HG02623 (cell line): ENCODE results near the gene MYL4.

ENCODE experiments used
- ATAC-seq: cut with Tn5 transposase; IDR thresholded peaks from one replicate; pipeline ENCODE4 v1.9.1; 2021; ENCODE audit warnings: moderate library complexity; ENCODE audit not compliant: unreplicated experiment

MYL4 gene

GRCh38 chr17:47239619-47239966, 30.4 kb downstream of the MYL4 start:
- no peak for ATAC-seq

DNA sequence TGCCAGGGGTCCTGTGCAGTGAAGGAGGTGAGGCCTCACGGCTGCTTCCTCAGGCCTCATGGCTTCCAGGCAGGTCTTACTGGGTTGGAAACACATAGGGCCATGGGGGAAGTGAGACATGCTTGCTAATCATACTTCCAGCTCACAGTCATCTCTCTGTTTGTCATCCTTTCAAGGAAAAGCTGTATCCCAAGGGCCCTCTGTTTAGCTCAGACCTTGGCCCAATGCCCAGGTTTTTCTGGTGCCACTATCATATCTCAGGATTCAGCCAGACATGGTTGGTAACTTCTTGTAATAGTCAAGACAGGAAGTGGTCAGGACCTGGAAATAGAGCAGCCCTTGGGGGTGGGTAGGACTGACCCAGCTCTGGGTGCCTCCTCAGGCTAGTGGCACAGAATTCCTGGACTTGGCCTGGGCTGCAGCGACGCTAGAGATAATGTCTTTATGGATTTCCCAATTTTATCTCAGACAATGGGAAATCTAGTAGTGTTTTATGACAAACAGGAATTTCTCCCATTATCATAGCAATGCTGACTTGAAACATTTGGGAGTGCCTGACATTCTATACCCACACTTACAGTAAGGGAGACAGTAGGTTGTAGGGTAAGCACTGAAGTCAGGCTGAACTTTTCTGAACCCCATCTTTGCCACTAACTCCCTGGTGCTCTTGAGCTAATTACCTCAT, 31.0 kb downstream of the MYL4 start:
- no peak for ATAC-seq

GRCh38 chr17:47240806-47241205, 31.7 kb downstream of the MYL4 start:
- ATAC-seq, result no peak

- no peak for ATAC-seq
These were observed 33.5 kb downstream of the MYL4 start for GRCh38 chr17:47242648-47243047.

- ATAC-seq, result no peak
These were observed 34.8 kb downstream of the MYL4 start for GRCh38 chr17:47243737-47244598.

GRCh38 chr17:47244697-47245096, 35.5 kb downstream of the MYL4 start:
- no peak for ATAC-seq

DNA sequence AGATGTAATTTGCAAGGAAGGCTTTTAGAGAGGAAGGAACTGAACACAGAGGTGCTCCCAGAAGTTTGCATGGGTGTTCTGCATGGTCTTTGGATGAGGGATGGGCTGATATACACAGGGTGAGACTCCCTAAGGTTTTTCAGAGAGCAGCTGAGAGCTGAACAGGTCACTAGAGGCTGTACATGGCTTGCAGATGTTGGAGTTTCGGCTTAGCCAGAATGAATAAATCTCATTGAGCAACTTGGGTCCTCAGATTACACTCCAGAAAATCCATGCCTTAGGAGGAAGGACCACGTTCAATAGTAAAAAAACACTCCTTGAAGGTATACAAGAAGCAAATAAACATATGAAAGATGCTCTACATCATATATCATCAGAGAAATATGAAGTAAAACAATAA, 37.0 kb downstream of the MYL4 start:
- no peak for ATAC-seq

DNA sequence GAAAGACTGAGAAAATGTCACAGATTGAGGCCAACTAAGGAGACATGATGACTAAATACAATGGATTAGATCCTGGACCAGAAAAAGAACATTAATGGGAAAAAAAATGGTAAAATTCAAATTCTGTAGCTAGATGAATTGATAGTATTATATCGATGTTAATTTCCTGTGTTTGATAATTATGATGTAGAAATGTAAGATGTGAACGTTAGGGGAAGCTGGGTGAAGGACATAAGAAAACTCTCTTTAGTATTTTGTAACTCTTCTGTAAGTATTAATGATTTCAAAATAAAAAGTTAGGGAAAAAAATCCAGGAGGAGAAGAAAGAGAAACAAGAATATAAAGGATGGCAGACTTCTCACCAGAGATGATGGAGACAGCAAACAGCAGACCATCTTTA, 41.7 kb downstream of the MYL4 start:
- no peak for ATAC-seq

DNA sequence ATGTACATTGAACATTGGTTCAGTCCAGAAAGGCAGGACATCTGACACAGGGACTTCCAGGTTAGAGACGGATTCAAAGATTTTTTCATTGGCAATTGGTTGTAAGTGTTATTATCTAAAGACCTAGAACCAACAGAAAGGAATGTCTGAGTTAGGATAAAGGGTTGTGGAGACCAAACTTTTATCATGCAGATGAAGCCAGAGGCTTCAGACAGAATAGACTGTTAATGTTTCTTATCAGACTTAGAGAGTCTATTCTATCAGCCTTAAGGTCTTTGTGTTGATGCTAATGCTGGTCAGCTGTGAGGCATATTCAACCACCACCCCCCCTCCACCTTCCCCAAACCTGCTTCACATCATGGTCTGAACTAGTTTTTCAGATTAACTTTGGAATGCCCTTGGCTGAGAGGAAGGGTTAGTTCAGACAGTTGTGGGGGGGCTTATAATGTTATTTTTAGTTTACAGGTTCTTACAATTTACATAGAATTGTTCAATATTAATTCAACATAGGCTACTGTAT, 42.3 kb downstream of the MYL4 start:
- no peak for ATAC-seq

- ATAC-seq, result no peak
These were observed 43.1 kb downstream of the MYL4 start for GRCh38 chr17:47252209-47252608.

DNA sequence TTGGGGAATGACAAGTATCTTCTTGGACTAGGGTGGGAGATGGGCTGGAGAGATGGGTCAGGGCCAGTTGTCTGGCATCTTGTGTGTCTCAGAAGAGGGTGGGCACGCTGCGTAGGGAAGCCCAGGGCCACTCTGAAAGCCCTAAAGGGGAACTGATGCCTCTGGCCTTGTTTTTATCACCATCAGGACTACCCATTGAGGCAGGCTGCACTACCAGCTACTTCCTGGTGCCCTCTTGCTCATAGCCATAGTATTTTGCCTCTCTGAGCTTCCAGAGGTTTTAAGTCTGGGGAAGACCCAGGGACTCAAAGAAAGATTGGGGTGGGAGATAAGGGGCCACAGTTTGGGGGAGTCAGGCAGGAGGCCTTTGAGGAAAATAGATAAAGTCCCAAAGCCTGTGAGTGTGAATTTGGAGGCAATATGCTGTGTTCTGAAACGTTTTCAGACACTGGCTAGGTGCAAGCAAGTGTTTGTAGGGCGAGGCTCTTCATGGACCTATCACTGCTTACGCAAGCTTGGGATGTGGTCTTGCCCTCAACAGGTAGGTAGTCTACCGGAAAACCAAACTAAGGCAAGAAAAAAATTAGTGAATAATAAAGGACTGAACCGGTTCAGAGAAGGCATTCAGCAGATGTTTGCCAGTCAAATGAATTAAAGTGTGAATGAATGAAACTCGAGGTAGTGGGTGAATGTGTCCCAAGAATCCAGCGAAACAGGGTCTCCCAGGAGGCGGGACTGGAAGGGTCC, 43.8 kb downstream of the MYL4 start:
- ATAC-seq, result no peak

DNA sequence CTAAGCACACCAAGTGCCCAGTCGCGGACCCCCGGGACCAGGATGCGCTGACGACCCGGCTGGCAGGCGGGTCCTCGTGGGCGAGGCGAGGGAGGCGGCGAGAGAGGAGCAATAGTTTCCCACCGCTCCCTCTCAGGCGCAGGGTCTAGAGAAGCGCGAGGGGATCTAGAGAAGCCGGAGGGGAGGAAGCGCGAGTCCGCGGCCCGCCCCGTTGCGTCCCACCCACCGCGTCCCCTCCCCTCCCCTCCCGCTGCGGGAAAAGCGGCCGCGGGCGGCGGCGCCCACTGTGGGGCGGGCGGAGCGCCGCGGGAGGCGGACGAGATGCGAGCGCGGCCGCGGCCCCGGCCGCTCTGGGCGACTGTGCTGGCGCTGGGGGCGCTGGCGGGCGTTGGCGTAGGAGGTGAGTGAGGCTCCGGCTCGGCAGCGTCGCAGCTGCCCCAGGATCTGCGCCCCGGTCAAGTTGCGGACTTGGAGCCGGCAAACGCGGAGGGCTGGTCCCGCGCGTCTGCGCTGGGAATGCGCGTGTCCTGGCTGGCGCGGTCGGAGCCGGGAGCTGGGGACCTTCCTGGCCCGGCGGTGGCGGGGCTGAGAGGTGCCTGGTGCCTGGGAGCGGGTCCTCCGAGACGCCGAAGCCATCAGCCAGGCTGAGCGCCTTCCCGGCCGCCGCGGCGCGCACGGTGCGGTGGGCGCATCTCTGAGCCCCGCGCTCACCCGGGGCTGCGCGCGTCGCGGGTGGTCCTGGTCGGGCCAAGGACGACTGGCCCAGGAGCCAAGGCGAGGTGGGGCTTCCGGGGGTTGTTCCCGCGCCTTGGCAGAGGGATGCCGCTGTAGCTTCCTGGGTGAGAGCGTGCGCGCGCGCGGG, 44.6 kb downstream of the MYL4 start, which contains the start of gene ITGB3:
Gene ITGB3, plus strand, starts transcription at position 287 of the 862 bp plus-strand sequence. Its CDS starts 35 bp downstream, at position 322.
- ATAC-seq, result peak; percentile 69

DNA sequence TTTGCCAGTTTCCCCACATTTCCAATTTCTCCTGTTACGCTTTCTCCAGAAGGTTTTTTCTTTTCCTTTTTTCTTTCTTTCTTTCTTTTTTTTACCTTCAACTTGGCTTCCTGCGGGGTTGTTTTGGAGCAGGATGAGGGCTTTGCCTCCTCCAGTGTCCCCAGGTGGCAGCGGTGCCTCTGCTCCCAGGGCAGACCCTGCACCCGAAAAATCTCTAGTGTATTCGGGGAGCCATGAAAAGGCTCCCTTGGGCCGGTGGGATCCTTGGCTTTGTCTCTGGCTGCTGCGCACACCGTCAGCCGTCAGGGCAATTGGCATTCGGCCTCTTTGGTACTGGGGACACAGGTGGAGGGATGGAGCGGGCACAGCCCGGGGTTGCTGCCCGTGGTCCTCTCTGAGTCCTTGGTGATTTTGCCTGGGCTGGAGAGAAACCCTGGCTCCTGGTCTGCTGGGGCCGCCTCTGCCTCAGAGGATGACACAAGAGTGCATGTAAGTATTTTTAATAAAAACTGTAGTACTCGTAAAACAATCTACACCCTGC, 45.3 kb downstream of the MYL4 start:
- no peak for ATAC-seq

DNA sequence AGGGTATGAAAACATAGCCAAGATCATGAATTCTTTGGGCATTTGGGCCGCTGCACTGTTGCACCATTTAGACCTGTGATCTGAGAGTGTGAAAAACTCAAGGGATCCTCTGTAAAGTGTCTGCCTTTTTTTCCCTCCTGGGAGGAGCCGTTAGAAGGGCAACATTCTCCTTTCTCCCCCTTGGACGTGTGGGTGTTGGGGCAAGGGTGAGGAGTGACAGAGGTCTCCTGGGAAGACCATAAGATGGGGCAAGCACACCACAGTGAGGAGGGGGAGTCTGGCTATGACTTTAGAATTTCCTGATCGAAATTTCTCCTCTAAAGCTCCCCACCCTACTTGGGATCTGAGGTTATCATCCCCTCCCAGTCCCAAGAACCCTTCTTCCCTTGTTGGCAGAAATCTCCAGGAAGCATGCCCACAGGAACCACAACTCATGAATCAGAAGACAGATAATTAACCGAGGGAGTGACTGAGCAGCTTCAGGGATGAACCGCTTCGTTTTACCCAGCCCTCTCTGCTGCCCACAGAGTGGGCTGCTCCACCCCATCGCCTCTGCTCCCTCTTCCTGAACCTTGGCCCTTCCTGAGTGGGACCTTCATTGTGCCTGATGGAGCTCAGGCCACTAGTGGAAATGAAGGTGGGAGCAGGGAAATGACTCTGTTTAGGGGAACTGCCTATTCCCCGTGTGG, 48.6 kb downstream of the MYL4 start:
- no peak for ATAC-seq

GRCh38 chr17:47262586-47262985, 53.4 kb downstream of the MYL4 start:
- ATAC-seq, result no peak

GRCh38 chr17:47264166-47264565, 55.0 kb downstream of the MYL4 start:
- ATAC-seq, result no peak

DNA sequence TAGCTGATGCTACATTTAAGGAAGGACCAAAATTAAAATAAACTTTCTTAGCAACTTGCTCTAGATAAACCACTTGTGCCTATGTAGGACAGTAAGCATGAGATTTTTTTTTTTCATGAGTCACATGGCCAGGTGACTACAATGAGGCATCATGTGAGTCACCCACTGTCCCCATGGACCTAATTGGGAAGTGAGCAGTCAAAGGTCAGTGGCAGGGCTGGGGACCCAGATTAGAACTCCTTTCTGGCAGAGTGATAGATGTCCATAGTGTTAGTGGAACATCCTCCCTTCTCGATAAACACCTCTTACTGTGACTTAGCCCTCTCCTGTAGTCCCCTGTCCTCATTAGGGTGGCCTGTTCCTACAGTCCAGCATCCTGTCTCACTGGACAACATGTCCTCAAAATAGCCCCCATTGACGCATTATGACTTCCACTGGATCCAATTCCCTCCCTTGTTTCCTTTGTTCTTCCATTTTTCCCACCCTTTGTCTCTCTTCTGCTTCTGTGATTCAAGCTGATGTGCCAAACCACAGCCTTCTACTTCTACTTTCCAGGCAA, 56.9 kb downstream of the MYL4 start:
- ATAC-seq, result no peak

DNA sequence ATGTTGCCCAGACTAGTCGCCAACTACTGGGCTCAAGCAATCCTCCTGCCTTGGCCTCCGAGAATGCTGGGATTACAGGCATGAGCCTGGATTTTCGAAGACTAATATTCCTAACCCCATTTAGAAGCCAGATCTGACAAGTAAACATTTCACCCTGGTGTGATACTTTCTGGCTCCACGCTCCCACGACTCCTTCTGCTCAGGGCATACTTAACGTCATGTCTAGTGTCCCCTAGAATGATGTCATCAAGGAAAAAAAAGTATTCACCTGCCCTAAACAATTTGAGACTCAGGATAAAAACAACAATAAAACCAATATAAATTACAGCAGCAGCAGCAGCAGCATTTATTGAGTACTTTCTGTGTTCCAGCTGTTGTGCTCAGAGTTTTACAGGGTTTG, 57.6 kb downstream of the MYL4 start:
- no peak for ATAC-seq

DNA sequence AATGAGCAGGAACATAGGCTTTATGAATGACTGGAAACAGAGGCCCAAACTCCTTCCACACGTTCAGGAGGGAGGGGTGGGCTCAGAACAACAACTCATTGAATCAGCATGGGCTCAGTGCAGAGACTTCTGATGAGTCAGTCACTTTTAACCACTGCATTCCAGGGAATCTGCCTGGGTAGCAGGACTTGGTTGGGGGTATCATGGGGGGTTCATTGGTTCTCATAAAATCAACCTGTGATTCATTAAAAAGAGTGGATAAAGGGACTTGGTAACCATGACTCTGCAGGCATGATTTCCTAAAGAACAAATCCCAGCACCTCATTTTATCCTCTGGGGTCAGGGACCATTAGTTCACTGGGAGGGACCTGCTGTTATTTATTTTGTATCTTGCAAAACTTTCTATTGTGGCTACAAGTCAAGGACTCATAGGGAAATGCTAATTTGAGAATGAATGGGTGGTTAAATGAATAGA, 58.2 kb downstream of the MYL4 start:
- no peak for ATAC-seq
